H1 (cell line): Measurements from ENCODE around the gene PLAU. TPM values are rescaled to one million over a fixed set of nuclear protein-coding genes. Genes with fewer than 3 reads are reported as not detected.

Source experiments
- CTCF ChIA-PET: fragments of 300-600 bp; sonication (Branson Sonifier 250); formaldehyde crosslinking; loops from one replicate; lab custom pipeline; 2021; ENCODE audit not compliant: partially characterized antibody; lab: Charles Lee
- POLR2A ChIA-PET: fragments of 300-600 bp; sonication (Branson Sonifier 250); formaldehyde crosslinking; loops from one replicate; lab custom pipeline; 2021; ENCODE audit warnings: inconsistent platforms; ENCODE audit not compliant: partially characterized antibody; lab: Charles Lee
- DNase-seq, 2 experiments: peaks; one replicate each; pipeline versions ENCODE4 v3.0.0 to v3.0.0-alpha.2; 2010 to 2022; ENCODE audit warnings: low spot score in 2 of 2, low read depth in 1 of 2, mixed read lengths in 1 of 2
- FAIRE-seq: peaks from 2 replicates; lab custom pipeline; 2011; peaks lifted over from hg19 to GRCh38; lab: Jason Lieb, UNC
- H2AFZ ChIP-seq: 2 replicates; pipeline ENCODE4 v1.8.1; 2012; ENCODE audit warnings: low read length, inconsistent platforms
- H2AK5ac ChIP-seq: 2 replicates; pipeline ENCODE4 v1.6.1; 2013; ENCODE audit warnings: low read depth, low read length
- H2BK120ac ChIP-seq: replicated peaks from 2 replicates; pipeline ENCODE3; 2013; ENCODE audit warnings: low read depth, low read length, inconsistent platforms
- H2BK12ac ChIP-seq: 2 replicates; pipeline ENCODE4 v1.6.1; 2013; ENCODE audit warnings: low read depth, low read length
- H2BK15ac ChIP-seq: 2 replicates; pipeline ENCODE4 v1.6.1; 2013; ENCODE audit warnings: low read length
- H2BK20ac ChIP-seq: 2 replicates; pipeline ENCODE4 v1.6.1; 2013; ENCODE audit warnings: low read length
- H2BK5ac ChIP-seq: 2 replicates; pipeline ENCODE4 v1.6.1; 2013; ENCODE audit warnings: low read depth, low read length
- H3K14ac ChIP-seq: 2 replicates; pipeline ENCODE4 v1.6.1; 2013; ENCODE audit warnings: inconsistent platforms; ENCODE audit not compliant: insufficient read length
- H3K18ac ChIP-seq: 2 replicates; pipeline ENCODE4 v1.6.1; 2013; ENCODE audit warnings: low read length; ENCODE audit errors: extremely low read depth
- H3K23ac ChIP-seq: 2 replicates; pipeline ENCODE4 v1.6.1; 2013; ENCODE audit warnings: inconsistent platforms; ENCODE audit not compliant: insufficient read length
- H3K23me2 ChIP-seq: 2 replicates; pipeline ENCODE4 v1.6.1; 2013; ENCODE audit warnings: low read depth, low read length
- H3K27ac ChIP-seq: 2 replicates; pipeline ENCODE4 v1.6.1; 2011; ENCODE audit warnings: low read depth, low read length, inconsistent platforms
- H3K27me3 ChIP-seq, 4 experiments: replicated peaks in 1 of 4; 1 replicate in 1 of 4; 2 replicates in 3 of 4; pipeline versions ENCODE4 v1.6.1 to v1.8.1; 2011 to 2013; ENCODE audit warnings: low read length in 3 of 4, mild to moderate bottlenecking in 3 of 4, inconsistent platforms in 2 of 4, mixed read lengths in 2 of 4, moderate library complexity in 1 of 4; ENCODE audit not compliant: control insufficient read depth in 3 of 4, insufficient read depth in 3 of 4; ENCODE audit errors: extremely low read depth in 1 of 4
- H3K36me3 ChIP-seq, 4 experiments: 2 replicates each; pipeline versions ENCODE4 v1.6.1 to v1.8.1; 2011 to 2013; ENCODE audit warnings: mild to moderate bottlenecking in 4 of 4, low read length in 3 of 4, moderate library complexity in 2 of 4, control low read depth in 1 of 4, inconsistent platforms in 1 of 4; ENCODE audit not compliant: insufficient read depth in 4 of 4, control insufficient read depth in 2 of 4
- H3K4ac ChIP-seq: replicated peaks from 2 replicates; pipeline ENCODE3; 2013; ENCODE audit warnings: low read length, low read depth, mixed read lengths, inconsistent platforms; ENCODE audit not compliant: insufficient read length
- H3K4me1 ChIP-seq, 4 experiments: replicated peaks in 1 of 4; 1 replicate in 1 of 4; 2 replicates in 3 of 4; pipeline versions ENCODE4 v1.6.1 to v1.8.1; 2011 to 2013; ENCODE audit warnings: low read length in 3 of 4, inconsistent platforms in 2 of 4, mixed read lengths in 1 of 4; ENCODE audit not compliant: insufficient read depth in 4 of 4, control insufficient read depth in 3 of 4
- H3K4me2 ChIP-seq, 2 experiments: 2 replicates each; pipeline versions ENCODE4 v1.6.1 to v1.8.1; 2011 to 2013; ENCODE audit warnings: low read depth in 2 of 2, low read length in 2 of 2, control low read depth in 1 of 2, inconsistent platforms in 1 of 2, mild to moderate bottlenecking in 1 of 2; ENCODE audit not compliant: insufficient read depth in 1 of 2
- H3K4me3 ChIP-seq, 4 experiments: fragments of 200-600, 300-600 bp in 1 of 4; sonication (generic), shearing (Covaris generic), sonication (Bioruptor Twin) in 1 of 4; 2 replicates each; pipeline versions ENCODE4 v1.5.1 to v1.8.1; 2011 to 2016; ENCODE audit warnings: low read length in 4 of 4, low read depth in 3 of 4, control low read depth in 2 of 4, inconsistent platforms in 2 of 4, mild to moderate bottlenecking in 2 of 4, mixed read lengths in 1 of 4, moderate library complexity in 1 of 4; ENCODE audit not compliant: insufficient read depth in 2 of 4; ENCODE audit errors: extremely low read depth in 1 of 4
- H3K56ac ChIP-seq: replicated peaks from 2 replicates; pipeline ENCODE3; 2013; ENCODE audit warnings: low read depth, mild to moderate bottlenecking, mixed read lengths, low read length, inconsistent platforms; ENCODE audit not compliant: insufficient read length
- H3K79me1 ChIP-seq: 2 replicates; pipeline ENCODE4 v1.6.1; 2013; ENCODE audit warnings: low read depth, low read length, control low read depth
- H3K79me2 ChIP-seq, 2 experiments: 2 replicates each; pipeline versions ENCODE4 v1.6.1 to v1.8.1; 2012 to 2013; ENCODE audit warnings: low read length in 2 of 2, mild to moderate bottlenecking in 2 of 2, inconsistent platforms in 1 of 2; ENCODE audit not compliant: insufficient read depth in 2 of 2, control insufficient read depth in 1 of 2
- H3K9ac ChIP-seq, 4 experiments: replicated peaks in 1 of 4; 1 replicate in 1 of 4; 2 replicates in 3 of 4; pipeline versions ENCODE4 v1.6.1 to v1.8.1; 2011 to 2013; ENCODE audit warnings: low read depth in 3 of 4, low read length in 3 of 4, control low read depth in 2 of 4, mild to moderate bottlenecking in 2 of 4, moderate library complexity in 2 of 4, inconsistent platforms in 1 of 4; ENCODE audit errors: extremely low read depth in 1 of 4
- H3K9me3 ChIP-seq, 2 experiments: 2 replicates each; pipeline versions ENCODE4 v1.6.1 to v1.8.1; 2012 to 2013; ENCODE audit warnings: mild to moderate bottlenecking in 2 of 2, moderate library complexity in 2 of 2, control low read depth in 1 of 2, inconsistent platforms in 1 of 2, low read depth in 1 of 2, low read length in 1 of 2, mixed read lengths in 1 of 2; ENCODE audit not compliant: insufficient read depth in 2 of 2
- H4K20me1 ChIP-seq, 2 experiments: replicated peaks in 1 of 2; 2 replicates each; pipeline versions ENCODE3 to v1.8.1; 2011 to 2013; ENCODE audit warnings: inconsistent platforms in 2 of 2, low read length in 2 of 2, mild to moderate bottlenecking in 1 of 2; ENCODE audit not compliant: insufficient read depth in 2 of 2, control insufficient read depth in 1 of 2
- H4K5ac ChIP-seq: 2 replicates; pipeline ENCODE4 v1.6.1; 2013; ENCODE audit warnings: low read length, low read depth, mixed read lengths, inconsistent platforms; ENCODE audit not compliant: insufficient read length
- H4K8ac ChIP-seq: 2 replicates; pipeline ENCODE4 v1.8.0; 2013; ENCODE audit warnings: mild to moderate bottlenecking, moderate library complexity, low read length, inconsistent platforms; ENCODE audit not compliant: insufficient read depth; ENCODE audit errors: extremely low read depth
- H4K91ac ChIP-seq: replicated peaks from 2 replicates; pipeline ENCODE3; 2013; ENCODE audit warnings: low read length, mixed read lengths, inconsistent platforms; ENCODE audit not compliant: insufficient read length
- BRCA1 ChIP-seq: IDR thresholded peaks from 2 replicates; pipeline ENCODE4 v1.6.1; 2012; ENCODE audit warnings: low read depth, low read length, improper control_type of control experiment
- CREB1 ChIP-seq: IDR thresholded peaks from 2 replicates; pipeline ENCODE4 v1.6.1; 2012; ENCODE audit warnings: inconsistent platforms
- EP300 ChIP-seq, 2 experiments: IDR thresholded peaks; 1 replicate in 1 of 2; 2 replicates in 1 of 2; pipeline ENCODE4 v1.6.1; 2011 to 2012; ENCODE audit warnings: low read depth in 2 of 2, low read length in 2 of 2, mild to moderate bottlenecking in 2 of 2, borderline replicate concordance in 1 of 2, inconsistent platforms in 1 of 2, moderate library complexity in 1 of 2
- HDAC6 ChIP-seq: IDR thresholded peaks from one replicate; pipeline ENCODE4 v1.7.1; 2012; ENCODE audit warnings: low read depth, mild to moderate bottlenecking, inconsistent platforms, low read length, moderate library complexity
- JUND ChIP-seq: IDR thresholded peaks from 2 replicates; pipeline ENCODE4 v1.6.1; 2011; ENCODE audit warnings: mild to moderate bottlenecking, improper control_type of control experiment, low read length
- KDM5A ChIP-seq: fragments of 200-600 bp; IDR thresholded peaks from 2 replicates; pipeline ENCODE4 v1.7.1; 2012; ENCODE audit warnings: mild to moderate bottlenecking, low read length, inconsistent platforms, mixed read lengths
- SP2 ChIP-seq: IDR thresholded peaks from 2 replicates; pipeline ENCODE4 v1.6.1; 2012; ENCODE audit warnings: mild to moderate bottlenecking, low read length, inconsistent platforms
- SRF ChIP-seq: IDR thresholded peaks from 2 replicates; pipeline ENCODE4 v1.6.1; 2011; ENCODE audit warnings: mild to moderate bottlenecking, low read depth, low read length, moderate library complexity
- WGBS, 2 experiments: shearing (Covaris generic) in 1 of 2; methylation state at CpG; one replicate each; pipeline versions ENCODE4 v1.1.6 to v1.1.7; 2013 to 2015; ENCODE audit warnings: low lambda C conversion rate in 2 of 2, mixed read lengths in 2 of 2, inconsistent platforms in 1 of 2, low coverage in 1 of 2, missing lambda C conversion rate in 1 of 2; ENCODE audit not compliant: insufficient replicate concordance in 2 of 2, insufficient coverage in 1 of 2, insufficient read length in 1 of 2; ENCODE audit errors: extremely low coverage in 1 of 2, missing lambda C conversion rate in 1 of 2; 5-methylcytosine and 5-hydroxymethylcytosine counted together
- polyA plus RNA-seq, 7 experiments: library from polyadenylated mRNA; depleted of rRNA in 3 of 7; stranded (reverse) in 5 of 7; unstranded in 2 of 7; fragments of >200 nt in 5 of 7; fragments of 200-250 nt in 2 of 7; gene quantifications; 1 replicate in 5 of 7; 2 replicates in 1 of 7; 4 replicates in 1 of 7; pipeline versions ENCODE4 v1.2.1 to v1.2.3, GENCODE V29; 2011 to 2013; ENCODE audit warnings: missing spikeins in 2 of 7, mixed read lengths in 2 of 7
- total RNA-seq: library from RNA; stranded (reverse); fragmentation: NEBNext Ultra II Directional; extraction: Animal tissue kit (Norgen Biotek cat#: 25700); gene quantifications from 2 replicates; pipeline ENCODE4 v1.2.1, GENCODE V29; 2021
- TF ChIP-seq, protein P1 (sequence below): IDR thresholded peaks from 2 replicates; pipeline ENCODE4 v1.6.1; 2012; ENCODE audit warnings: low read length, inconsistent platforms

PLAU gene
- total and polyA plus RNA-seq, 2 of the 8 experiments (the other 6 are each of a cell fraction or from before 2014, with no cell fraction given) = 16.2 to 26.1 TPM

DNA sequence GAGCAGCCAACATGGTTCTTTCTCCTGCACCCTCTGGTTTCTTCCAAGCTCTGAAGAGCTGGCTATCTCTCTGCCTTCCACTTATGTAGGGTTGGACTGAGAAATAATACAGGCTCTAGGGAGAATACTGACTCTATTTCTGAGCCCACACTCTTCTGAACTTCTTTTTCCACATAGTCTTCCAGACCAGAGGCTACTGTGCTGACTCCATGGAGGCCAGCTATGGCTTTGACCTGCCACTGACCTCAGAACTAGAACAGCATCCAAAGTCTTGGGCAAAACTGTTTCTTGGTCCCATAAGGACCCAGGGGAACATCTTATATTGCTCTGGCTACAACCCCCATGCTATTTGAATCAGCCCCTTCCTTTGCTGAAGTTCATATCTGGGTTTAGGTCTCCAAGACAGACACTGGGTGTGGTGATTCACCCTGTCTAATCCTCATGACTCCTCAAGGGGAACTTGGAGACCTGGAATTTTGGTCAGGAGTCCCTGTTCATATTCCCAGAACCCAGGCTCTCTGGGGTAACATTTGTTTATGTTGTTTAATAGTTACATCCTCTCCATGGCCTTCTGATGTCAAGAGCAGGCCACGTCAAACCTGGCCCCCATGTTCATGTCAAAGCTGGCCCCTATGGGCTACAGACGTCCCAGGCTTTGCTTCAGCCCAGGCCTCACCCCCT is 12.1 kb upstream of the PLAU start:
- Histone ChIP-seq H3K79me1 (no peaks in the 10 kb centered on the region), H2BK20ac (no peak overlapping the region), H4K91ac (no peak overlapping the region), H3K14ac (no peak overlapping the region), H3K27ac (no peak overlapping the region), H3K9ac (no peak overlapping the region), H3K23me2 (no peaks in the 10 kb centered on the region), H3K36me3 (no peaks in the 10 kb centered on the region), H4K8ac (no peak overlapping the region), H3K27me3 (no peaks in the 10 kb centered on the region; a peak in 1 of 7 replicates), H2BK5ac (no peak overlapping the region), H2BK15ac (no peak overlapping the region), H4K5ac (no peak overlapping the region), H3K79me2 (no peaks in the 10 kb centered on the region), H3K18ac (no peak overlapping the region), H3K56ac (no peak overlapping the region), H3K4ac (no peak overlapping the region), H3K4me1 (no peaks in the 10 kb centered on the region), H2BK120ac (no peak overlapping the region), H3K4me2 (no peak overlapping the region), H3K23ac (no peak overlapping the region), H3K4me3 (no peak overlapping the region), H3K9me3 (no peaks in the 10 kb centered on the region), H2AFZ (no peak overlapping the region), H4K20me1 (no peaks in the 10 kb centered on the region), H2AK5ac (no peak overlapping the region), H2BK12ac (no peak overlapping the region)
- 93% methylated on average over 2 of the region's 2 CpGs; no CpG with 5 or more reads in 1 of the 2 experiments for WGBS, 2 experiments
- FAIRE-seq (no peak), DNase-seq (no peak)
- ChIA-PET CTCF (interaction anchor here (1.2 to 27.0 kb wide), 7 partner anchors 12 to 182 kb away, joined by 3 to 681 read pairs (median 7); no protein-coding TSS in a partner anchor), POLR2A (interaction anchor here (0.6 to 2.0 kb wide), 9 partner anchors 8 to 100 kb away, joined by 3 to 6 read pairs (median 4); no protein-coding TSS in a partner anchor)
- TF ChIP-seq JUND (no peak), CREB1 (no peak), EP300 (IDR thresholded peaks at IDR 0.05; ENCODE audit: borderline replicate concordance in 1 of 2, low read depth in 2 of 2, low read length in 2 of 2) (no peak), KDM5A (no peak), SRF (no peak), HDAC6 (no peak), BRCA1 (no peak), SP2 (no peak)
- TF ChIP-seq, protein P1, sequence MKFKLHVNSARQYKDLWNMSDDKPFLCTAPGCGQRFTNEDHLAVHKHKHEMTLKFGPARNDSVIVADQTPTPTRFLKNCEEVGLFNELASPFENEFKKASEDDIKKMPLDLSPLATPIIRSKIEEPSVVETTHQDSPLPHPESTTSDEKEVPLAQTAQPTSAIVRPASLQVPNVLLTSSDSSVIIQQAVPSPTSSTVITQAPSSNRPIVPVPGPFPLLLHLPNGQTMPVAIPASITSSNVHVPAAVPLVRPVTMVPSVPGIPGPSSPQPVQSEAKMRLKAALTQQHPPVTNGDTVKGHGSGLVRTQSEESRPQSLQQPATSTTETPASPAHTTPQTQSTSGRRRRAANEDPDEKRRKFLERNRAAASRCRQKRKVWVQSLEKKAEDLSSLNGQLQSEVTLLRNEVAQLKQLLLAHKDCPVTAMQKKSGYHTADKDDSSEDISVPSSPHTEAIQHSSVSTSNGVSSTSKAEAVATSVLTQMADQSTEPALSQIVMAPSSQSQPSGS = no peak
